Left cardiac atrium (tissue), 4 donors: ENCODE data around the gene TBXAS1. TPM values are rescaled to one million over a fixed set of nuclear protein-coding genes. Genes with fewer than 3 reads are reported as not detected.

Experiments used
- ATAC-seq, 2 donors: fragments of 200-7000 bp; cut with Tn5 transposase; one replicate each; pipeline ENCODE4 v1.9.1; 2020; ENCODE audit warnings: mild to moderate bottlenecking in 2 of 2, moderate library complexity in 2 of 2
- DNase-seq: peaks from one replicate; pipeline ENCODE4 v3.0.0-alpha.2; 2020
- intact Hi-C, 2 donors: fragments of 100-400 bp; cut with DNase I; formaldehyde crosslinking; loops; one replicate each; pipeline versions ENCODE4 v1.14.1 to v1.15.1; 2022 to 2023
- total RNA-seq, 2 donors: library from RNA; stranded (reverse); fragmentation: NEBNext Ultra II Directional; extraction: Animal tissue kit (Norgen Biotek cat#: 25700); gene quantifications; one replicate each; pipeline ENCODE4 v1.2.1, GENCODE V29; 2021
- donor health status: DM: no; HTN: yes; CAD: no.
- donor health status: DM: no; HTN: yes; CAD: no; lungs with severe emphysema.
- donor health status: DM: yes; HTN: yes; CAD: no.
- donor health status: Dilated cardiomyopathy.

The TBXAS1 gene
- total RNA-seq, 2 donors from 2014 or later: 10.0 to 11.3 TPM

- ATAC-seq (no peak), DNase-seq (no peak)
- intact Hi-C loops: no loop called here
Observed at GRCh38 chr7:140041659-140042385, 212.8 kb downstream of the TBXAS1 start.

- no peak for ATAC-seq
- DNase-seq: no peak
- intact Hi-C loops: no loop called here
Observed at GRCh38 chr7:140042386-140042670, 213.3 kb downstream of the TBXAS1 start.

GRCh38 chr7:140044251-140044650, 215.2 kb downstream of the TBXAS1 start:
- DNase-seq (no peak), ATAC-seq (no peak)
- intact Hi-C loops: no loop called here

- ATAC-seq (no peak), DNase-seq (no peak)
- intact Hi-C loops: no loop called here
Observed at GRCh38 chr7:140045697-140046096, 216.6 kb downstream of the TBXAS1 start.

GRCh38 chr7:140047197-140047596, 218.1 kb downstream of the TBXAS1 start:
- DNase-seq (no peak), ATAC-seq (no peak)
- intact Hi-C loops: no loop called here

- ATAC-seq: peak; percentile 48 to 78
- no peak for DNase-seq
- intact Hi-C loops: no loop called here
Observed at GRCh38 chr7:140048138-140048537, 219.1 kb downstream of the TBXAS1 start.

GRCh38 chr7:140048989-140049338, 219.9 kb downstream of the TBXAS1 start:
- ATAC-seq: peak in 1 of 2 donors; percentile 6

GRCh38 chr7:140049339-140050024, 220.4 kb downstream of the TBXAS1 start:
- DNase-seq (no peak), ATAC-seq (peak; percentile 48 to 55)
- intact Hi-C loops: no loop called here

More at GRCh38 chr7:140048989-140049338, 219.9 kb downstream of the TBXAS1 start:
- intact Hi-C loops: no loop called here
- no peak for DNase-seq

- DNase-seq (no peak), ATAC-seq (peak in 1 of 2 donors; percentile 16)
- intact Hi-C loops: no loop called here
Observed at GRCh38 chr7:140050100-140050499, 221.0 kb downstream of the TBXAS1 start.

GRCh38 chr7:140051820-140052219, 222.8 kb downstream of the TBXAS1 start:
- intact Hi-C loops: no loop called here
- ATAC-seq (no peak), DNase-seq (no peak)

GRCh38 chr7:140053812-140054539, 224.9 kb downstream of the TBXAS1 start:
- intact Hi-C loops: no loop called here
- DNase-seq (no peak), ATAC-seq (no peak)

- DNase-seq (no peak), ATAC-seq (no peak)
- intact Hi-C loops: no loop called here
Observed at GRCh38 chr7:140054751-140055150, 225.7 kb downstream of the TBXAS1 start.

GRCh38 chr7:140055833-140056232, 226.8 kb downstream of the TBXAS1 start:
- no peak for DNase-seq
- intact Hi-C loops: no loop called here
- no peak for ATAC-seq

GRCh38 chr7:140056431-140057142, 227.5 kb downstream of the TBXAS1 start:
- intact Hi-C loops: no loop called here
- DNase-seq (no peak), ATAC-seq (no peak)

- intact Hi-C loops: no loop called here
- ATAC-seq (no peak), DNase-seq (no peak)
Observed at GRCh38 chr7:140057143-140057535, 228.1 kb downstream of the TBXAS1 start.

GRCh38 chr7:140058517-140058916, 229.5 kb downstream of the TBXAS1 start:
- DNase-seq (no peak), ATAC-seq (no peak)
- intact Hi-C loops: no loop called here

- intact Hi-C loops: no loop called here
- peak in 1 of 2 donors; percentile 59 for ATAC-seq
Observed at GRCh38 chr7:140059273-140060242, 230.5 kb downstream of the TBXAS1 start.

GRCh38 chr7:140060243-140060630, 231.2 kb downstream of the TBXAS1 start:
- no peak for DNase-seq
- ATAC-seq: no peak
- intact Hi-C loops: no loop called here

More at GRCh38 chr7:140059273-140060242, 230.5 kb downstream of the TBXAS1 start:
- peak; percentile 86 for DNase-seq
